Measurements from ENCODE around the gene RRBP1.

Gene RRBP1

DNA sequence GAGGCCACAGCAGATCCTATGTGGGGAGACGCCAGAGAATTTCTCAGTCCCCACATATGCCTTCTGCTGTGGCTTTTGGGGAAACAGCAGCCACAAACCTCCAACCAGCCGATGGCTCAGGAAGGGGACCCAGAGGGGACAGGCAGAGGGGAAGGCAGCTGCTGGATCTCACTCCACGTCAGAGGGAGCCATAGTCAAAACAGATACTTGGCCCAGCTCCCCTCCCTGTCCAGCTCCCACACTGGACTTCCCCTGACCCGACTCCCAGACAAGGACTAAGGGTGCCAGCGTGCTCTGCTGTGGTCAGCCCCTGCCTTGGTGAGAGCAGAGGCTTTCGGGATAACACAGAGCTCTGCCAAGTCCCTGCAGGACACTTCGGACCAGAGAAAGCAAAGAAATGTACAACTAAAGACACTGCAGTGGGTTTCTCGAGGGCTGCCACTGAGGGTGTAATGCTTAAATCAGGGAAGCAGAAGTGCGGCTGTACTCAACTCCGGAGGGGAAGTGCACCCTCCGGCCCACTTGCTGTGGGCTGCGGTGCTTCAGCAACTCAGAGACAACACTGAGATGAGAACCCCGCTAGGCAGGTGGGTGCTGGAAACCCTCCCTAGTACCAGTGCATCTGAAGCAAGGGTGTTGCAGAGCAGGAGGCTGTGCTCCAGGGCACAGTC lies 47.2 kb downstream of the RRBP1 start:
- in situ Hi-C loops (cut with HindIII; ENCODE audit: low sequenced_read_pairs), result no loop called here
- no peak for DNase-seq (ENCODE audit: low read depth)
- no peak overlapping the region for H3K4me3 ChIP-seq (ENCODE audit: low read depth, low read length)
- TF ChIP-seq, protein P1, sequence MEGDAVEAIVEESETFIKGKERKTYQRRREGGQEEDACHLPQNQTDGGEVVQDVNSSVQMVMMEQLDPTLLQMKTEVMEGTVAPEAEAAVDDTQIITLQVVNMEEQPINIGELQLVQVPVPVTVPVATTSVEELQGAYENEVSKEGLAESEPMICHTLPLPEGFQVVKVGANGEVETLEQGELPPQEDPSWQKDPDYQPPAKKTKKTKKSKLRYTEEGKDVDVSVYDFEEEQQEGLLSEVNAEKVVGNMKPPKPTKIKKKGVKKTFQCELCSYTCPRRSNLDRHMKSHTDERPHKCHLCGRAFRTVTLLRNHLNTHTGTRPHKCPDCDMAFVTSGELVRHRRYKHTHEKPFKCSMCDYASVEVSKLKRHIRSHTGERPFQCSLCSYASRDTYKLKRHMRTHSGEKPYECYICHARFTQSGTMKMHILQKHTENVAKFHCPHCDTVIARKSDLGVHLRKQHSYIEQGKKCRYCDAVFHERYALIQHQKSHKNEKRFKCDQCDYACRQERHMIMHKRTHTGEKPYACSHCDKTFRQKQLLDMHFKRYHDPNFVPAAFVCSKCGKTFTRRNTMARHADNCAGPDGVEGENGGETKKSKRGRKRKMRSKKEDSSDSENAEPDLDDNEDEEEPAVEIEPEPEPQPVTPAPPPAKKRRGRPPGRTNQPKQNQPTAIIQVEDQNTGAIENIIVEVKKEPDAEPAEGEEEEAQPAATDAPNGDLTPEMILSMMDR (IDR thresholded peaks at IDR 0.05; ENCODE audit: low read depth, low read length, missing control alignments), result no peak

DNA sequence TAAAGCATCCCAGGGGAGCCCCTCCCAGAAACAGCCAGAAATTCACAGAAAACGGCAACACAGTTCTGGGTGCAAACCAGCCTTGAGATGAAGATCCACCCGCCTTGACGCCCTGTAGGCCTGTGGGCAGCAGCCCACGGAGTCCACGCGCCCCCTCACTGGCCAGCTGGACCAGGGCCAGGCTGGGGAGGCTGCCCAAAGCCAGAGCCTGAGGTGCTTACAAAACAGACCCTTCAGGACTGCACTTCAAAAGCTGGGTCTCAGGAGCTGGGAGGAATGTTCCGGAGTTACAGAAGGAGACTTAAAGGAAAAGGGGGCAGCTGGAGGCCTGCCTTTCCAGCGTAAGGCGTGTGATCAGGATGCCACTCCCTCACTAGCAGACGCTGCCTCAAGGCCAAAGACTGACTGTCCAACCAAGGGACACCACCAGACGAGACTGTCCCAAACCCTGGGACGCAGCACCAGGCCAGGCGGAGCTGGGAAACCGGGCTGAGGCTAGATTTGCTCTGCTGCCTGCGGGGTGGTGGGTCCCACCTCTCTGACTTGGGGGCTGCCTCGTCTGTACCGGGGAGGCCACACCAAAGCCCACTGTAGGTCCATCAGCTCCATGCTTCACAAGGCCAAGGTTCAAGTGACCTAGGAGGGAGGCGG lies 48.1 kb downstream of the RRBP1 start:
- DNase-seq (ENCODE audit: low read depth), result no peak
- in situ Hi-C loops (cut with HindIII; ENCODE audit: low sequenced_read_pairs), result no loop called here

DNA sequence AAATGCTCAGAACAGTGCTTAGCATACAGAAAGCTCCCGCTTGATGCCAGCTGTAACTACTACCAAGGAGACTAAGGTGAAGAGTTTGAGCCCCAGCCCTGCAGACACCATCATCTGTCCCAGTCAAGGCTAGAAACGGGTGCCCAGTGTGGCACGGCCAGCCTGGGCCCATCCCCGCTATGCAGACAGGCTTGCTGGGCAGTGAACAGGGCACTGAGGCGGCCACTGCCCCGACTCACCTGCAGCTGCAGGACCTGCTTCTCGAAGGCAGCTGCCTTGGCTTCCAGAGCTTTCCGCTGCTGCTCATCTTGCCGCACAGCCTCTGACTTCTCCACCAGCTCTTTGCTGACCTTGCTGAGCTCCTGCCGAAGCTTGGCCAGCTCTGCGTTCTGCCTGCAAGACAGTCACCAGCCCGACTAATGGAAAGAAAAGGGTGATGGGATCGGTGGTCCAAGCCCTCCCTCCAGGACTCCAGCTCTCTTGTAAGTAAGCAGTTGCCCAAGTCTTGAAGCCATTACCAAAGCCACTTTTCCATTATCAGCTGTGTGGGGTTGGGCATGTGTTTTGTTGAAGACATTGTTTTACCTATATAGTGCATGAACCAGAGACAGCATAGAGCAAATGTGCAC lies 48.7 kb downstream of the RRBP1 start:
- H3K4me3 ChIP-seq (ENCODE audit: low read depth, low read length), result no peak overlapping the region
- in situ Hi-C loops (cut with HindIII; ENCODE audit: low sequenced_read_pairs), result no loop called here
- DNase-seq (ENCODE audit: low read depth), result no peak
- TF ChIP-seq, protein P1 (IDR thresholded peaks at IDR 0.05; ENCODE audit: low read depth, low read length, missing control alignments), result no peak

More for the DNA sequence above, 48.1 kb downstream of the RRBP1 start:
- no peak overlapping the region for H3K4me3 ChIP-seq (ENCODE audit: low read depth, low read length)
- TF ChIP-seq, protein P1 (IDR thresholded peaks at IDR 0.05; ENCODE audit: low read depth, low read length, missing control alignments), result no peak

DNA sequence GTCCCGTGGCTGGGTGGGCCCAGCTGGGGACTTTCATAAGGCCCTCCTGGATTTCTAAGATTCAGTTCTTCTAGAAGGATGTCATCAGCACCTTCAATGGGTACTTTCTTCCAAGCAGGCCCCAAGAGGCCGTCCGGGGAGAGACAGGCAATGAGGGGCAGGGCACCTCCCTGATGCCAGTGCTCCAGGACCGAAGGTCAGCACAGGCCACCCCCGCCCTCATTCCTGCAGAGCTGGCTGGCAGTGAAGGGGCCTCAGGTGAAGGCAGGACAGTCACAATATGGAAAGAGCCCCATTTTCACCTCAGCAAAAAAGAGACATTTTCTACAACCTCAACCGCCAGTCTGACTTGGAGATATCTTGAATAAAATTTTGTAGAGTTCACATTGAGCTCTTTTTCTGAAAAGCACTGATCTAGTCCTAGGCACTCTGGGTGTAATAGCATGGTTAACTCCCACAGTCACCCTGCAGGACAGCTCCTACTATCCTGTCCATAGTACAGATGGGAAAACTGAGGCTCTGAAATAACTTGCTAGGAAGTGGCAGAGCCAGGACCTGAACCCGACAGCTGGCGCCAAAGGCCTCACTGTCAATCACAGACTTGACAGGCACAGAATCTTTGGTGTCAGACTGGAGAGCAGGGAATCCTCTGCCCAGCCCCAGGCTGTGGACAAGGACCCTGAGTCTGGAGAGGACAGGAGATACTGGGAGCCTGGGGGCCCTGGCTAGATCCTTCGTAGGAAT lies 50.3 kb downstream of the RRBP1 start:
- TF ChIP-seq, protein P1 (IDR thresholded peaks at IDR 0.05; ENCODE audit: low read depth, low read length, missing control alignments), result no peak
- in situ Hi-C loops (cut with HindIII; ENCODE audit: low sequenced_read_pairs), result no loop called here
- no peak overlapping the region for H3K4me3 ChIP-seq (ENCODE audit: low read depth, low read length)
- DNase-seq (ENCODE audit: low read depth), result no peak

DNA sequence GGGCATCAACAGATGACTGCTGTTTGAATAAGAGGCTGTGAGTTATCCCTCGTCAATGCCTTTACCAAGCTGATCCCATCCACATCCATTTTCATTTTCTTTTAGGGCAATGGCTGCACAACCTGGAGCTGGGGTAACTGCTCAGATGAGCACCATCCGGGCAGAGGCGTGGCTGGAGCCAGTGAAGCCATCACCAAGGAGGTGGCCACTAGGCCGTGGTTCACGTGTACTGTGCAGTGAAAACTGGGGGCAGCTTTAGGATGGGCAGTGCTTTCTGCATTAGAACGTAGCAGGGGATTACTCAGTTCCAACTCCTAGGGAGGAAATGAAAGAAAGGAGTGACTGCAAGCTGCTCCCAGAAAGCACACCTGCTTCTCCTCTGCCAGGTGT lies 51.2 kb downstream of the RRBP1 start:
- in situ Hi-C loops (cut with HindIII; ENCODE audit: low sequenced_read_pairs), result no loop called here

More for the DNA sequence above, 51.2 kb downstream of the RRBP1 start:
- DNase-seq (ENCODE audit: low read depth), result no peak
- TF ChIP-seq, protein P1 (IDR thresholded peaks at IDR 0.05; ENCODE audit: low read depth, low read length, missing control alignments), result no peak
- H3K4me3 ChIP-seq (ENCODE audit: low read depth, low read length), result no peak overlapping the region
